PFSK-1 (cell line): ENCODE measurements around the gene DENND4B.

Experiments
- FOXP2 ChIP-seq: optimal IDR thresholded peaks from 2 replicates; pipeline ENCODE3; 2011; ENCODE audit warnings: borderline replicate concordance, control low read depth, inconsistent platforms; ENCODE audit not compliant: insufficient read depth; ENCODE audit errors: extremely low read length, extremely low read depth
- POLR2AphosphoS5 ChIP-seq: IDR thresholded peaks from 2 replicates; pipeline ENCODE4 v1.6.1; 2012; ENCODE audit warnings: low read depth, mild to moderate bottlenecking, control low read depth, low read length, moderate library complexity
- REST ChIP-seq, 2 experiments: IDR thresholded peaks; 2 replicates each; pipeline versions ENCODE4 v1.6.1 to v1.8.0; 2011 to 2012; ENCODE audit warnings: low read depth in 2 of 2, low read length in 2 of 2, control low read depth in 1 of 2, inconsistent platforms in 1 of 2, mild to moderate bottlenecking in 1 of 2, moderate library complexity in 1 of 2; ENCODE audit not compliant: insufficient read depth in 1 of 2
- SIN3A ChIP-seq: IDR thresholded peaks from 2 replicates; pipeline ENCODE4 v1.6.1; 2012; ENCODE audit warnings: mild to moderate bottlenecking, low read length, moderate library complexity, borderline replicate concordance; ENCODE audit not compliant: insufficient read depth
- TAF1 ChIP-seq: IDR thresholded peaks from 2 replicates; pipeline ENCODE4 v1.6.1; 2012; ENCODE audit warnings: low read length, control low read depth, borderline replicate concordance; ENCODE audit not compliant: insufficient read depth

DENND4B gene

GRCh38 chr1:153933430-153933829 lies 13.1 kb downstream of the DENND4B start:
- no peak for TF ChIP-seq SIN3A
- TF ChIP-seq FOXP2, result no peak
- no peak for TF ChIP-seq TAF1
- no peak for TF ChIP-seq POLR2AphosphoS5

GRCh38 chr1:153932156-153933131 lies 14.1 kb downstream of the DENND4B start:
- TF ChIP-seq POLR2AphosphoS5 (no peak), SIN3A (no peak), TAF1 (no peak), REST (IDR thresholded peaks at IDR 0.05; ENCODE audit: insufficient read depth in 1 of 2, low read depth in 2 of 2, low read length in 2 of 2) (no peak), FOXP2 (no peak)

GRCh38 chr1:153929981-153930948 lies 16.3 kb downstream of the DENND4B start:
- no peak for TF ChIP-seq FOXP2
- TF ChIP-seq POLR2AphosphoS5, result no peak
- no peak for TF ChIP-seq REST (IDR thresholded peaks at IDR 0.05; ENCODE audit: insufficient read depth in 1 of 2, low read depth in 2 of 2, low read length in 2 of 2)
- TF ChIP-seq SIN3A, result no peak
- no peak for TF ChIP-seq TAF1

GRCh38 chr1:153929426-153929825 lies 17.1 kb downstream of the DENND4B start:
- TF ChIP-seq REST (IDR thresholded peaks at IDR 0.05; ENCODE audit: insufficient read depth in 1 of 2, low read depth in 2 of 2, low read length in 2 of 2), result no peak
- no peak for TF ChIP-seq SIN3A
- TF ChIP-seq FOXP2, result no peak

GRCh38 chr1:153928791-153929341 lies 17.7 kb downstream of the DENND4B start:
- TF ChIP-seq FOXP2, result no peak
- no peak for TF ChIP-seq SIN3A
